ENCODE measurements around the gene HSD17B4. TPM values are rescaled to one million over a fixed set of nuclear protein-coding genes. Genes with fewer than 3 reads are reported as not detected.
"Not testable (repeated sequence)": the region's sequence is repeated elsewhere in the genome, so short reads cannot be mapped to it uniquely, and the experiment has no call there.

HSD17B4 gene
- total RNA-seq, 1 experiment from 2014 or later = 269 TPM

- not testable (repeated sequence) for H3K9ac ChIP-seq (ENCODE audit: extremely low read depth, insufficient read length, low read length); H2AK5ac ChIP-seq (ENCODE audit: insufficient read length, low read length); H2BK5ac ChIP-seq (ENCODE audit: insufficient read length, low read length); H3K27ac ChIP-seq (ENCODE audit: insufficient read length, low read depth, low read length); H3K4me2 ChIP-seq (ENCODE audit: insufficient read depth, insufficient read length, low read length); DNase-seq; H3K27me3 ChIP-seq (ENCODE audit: insufficient read depth, low read length); H2BK12ac ChIP-seq (ENCODE audit: insufficient read length, low read depth, low read length); H3K4me3 Mint-ChIP-seq; H4K8ac ChIP-seq (replicated peaks; ENCODE audit: insufficient read length, low read depth, low read length); H3K4me1 ChIP-seq (ENCODE audit: insufficient read depth, low read length); H3T11ph ChIP-seq (ENCODE audit: low read length); H2BK120ac ChIP-seq (ENCODE audit: low read depth, low read length, poor library complexity, severe bottlenecking); H3K14ac ChIP-seq (ENCODE audit: insufficient read depth, low read length); H3K23me2 ChIP-seq (ENCODE audit: insufficient read length, low read depth, low read length, poor library complexity, severe bottlenecking); H3K56ac ChIP-seq (ENCODE audit: insufficient read length, low read depth, low read length); H3K23ac ChIP-seq (ENCODE audit: insufficient read length, low read depth, low read length); H3K79me1 ChIP-seq (ENCODE audit: insufficient read depth, low read depth, low read length, poor library complexity, severe bottlenecking); H2BK15ac ChIP-seq (ENCODE audit: low read depth, low read length); H3K79me2 ChIP-seq (ENCODE audit: insufficient read depth, low read length); H4K91ac ChIP-seq (ENCODE audit: insufficient read length, low read depth, low read length); H3K27ac Mint-ChIP-seq; H2AFZ ChIP-seq (ENCODE audit: low read length); H3K4ac ChIP-seq (ENCODE audit: low read depth, low read length); H4K5ac ChIP-seq (ENCODE audit: insufficient read length, low read depth, low read length); H3K18ac ChIP-seq (ENCODE audit: insufficient read length, low read depth, low read length); H4K20me1 ChIP-seq (ENCODE audit: control insufficient read depth, insufficient read depth, insufficient read length); H2BK20ac ChIP-seq (ENCODE audit: low read depth, low read length, poor library complexity, severe bottlenecking)
- peaks cover 8 to 10% of the 10 kb centered on the region in 2 experiments; a peak in 3 of 4 replicates for H3K4me1 Mint-ChIP-seq
- peaks cover 11% of the 10 kb centered on the region for H3K27me3 Mint-ChIP-seq (ENCODE audit: low read depth)
- H3K9me3 ChIP-seq (ENCODE audit: control insufficient read depth, low read depth, low read length) = peaks cover 12% of the 10 kb centered on the region
- peaks cover 11 to 19% (median 12%) of the 10 kb centered on the region in 3 experiments for H3K36me3 Mint-ChIP-seq (ENCODE audit: insufficient read depth in 1 of 3, low read depth in 3 of 3)
- peaks cover 15 to 30% of the 10 kb centered on the region in 2 experiments for H3K9me3 Mint-ChIP-seq
- WGBS (ENCODE audit: extremely low coverage, insufficient read length, low lambda C conversion rate) = no CpG with 5 or more reads among the region's 1 CpG
Observed at GRCh38 chr5:119438587-119438917, 13.7 kb upstream of the HSD17B4 start.

Data from H9 (cell line).